HG03280 (cell line): ENCODE data around the gene FSTL1.

Experiments used
- ATAC-seq: cut with Tn5 transposase; IDR thresholded peaks from one replicate; pipeline ENCODE4 v1.9.1; 2021; ENCODE audit warnings: mild to moderate bottlenecking, moderate library complexity; ENCODE audit not compliant: unreplicated experiment

The FSTL1 gene

GRCh38 chr3:120469440-120469839, 18.6 kb upstream of the FSTL1 start:
- no peak for ATAC-seq

DNA sequence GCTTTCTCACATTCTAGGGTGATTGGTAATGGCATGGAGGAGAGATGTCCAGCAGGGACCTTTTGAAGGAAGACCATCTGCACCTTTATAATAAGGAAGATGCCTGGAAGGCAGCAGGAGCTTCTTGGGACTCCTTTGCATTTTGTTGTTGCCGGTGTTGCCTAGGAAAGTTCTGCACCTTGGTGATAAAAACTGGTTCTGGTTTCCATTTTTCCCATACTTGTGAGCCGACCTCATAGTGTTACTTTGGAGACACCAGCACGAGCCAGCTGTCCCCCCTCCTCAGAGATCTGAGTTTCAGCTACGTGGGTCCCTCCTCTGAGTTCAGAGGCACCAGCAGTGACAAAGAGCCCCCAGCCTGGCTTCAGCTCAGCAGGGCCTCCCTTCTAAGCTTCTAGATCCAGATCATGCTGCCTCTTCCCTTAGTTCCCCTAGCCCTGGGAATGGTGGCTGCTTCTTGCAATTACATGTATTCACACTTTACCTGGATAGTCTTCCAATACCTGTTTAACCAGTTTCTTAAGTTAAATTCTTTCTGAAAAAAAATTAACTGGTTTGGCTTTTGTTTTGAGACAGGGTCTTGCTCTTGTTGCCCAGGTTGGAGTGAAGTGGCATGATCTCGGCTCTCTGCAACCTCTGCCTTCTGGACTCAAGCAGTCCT, 18.0 kb upstream of the FSTL1 start:
- no peak for ATAC-seq

- no peak for ATAC-seq
These were observed 11.7 kb upstream of the FSTL1 start for GRCh38 chr3:120462409-120462959.

DNA sequence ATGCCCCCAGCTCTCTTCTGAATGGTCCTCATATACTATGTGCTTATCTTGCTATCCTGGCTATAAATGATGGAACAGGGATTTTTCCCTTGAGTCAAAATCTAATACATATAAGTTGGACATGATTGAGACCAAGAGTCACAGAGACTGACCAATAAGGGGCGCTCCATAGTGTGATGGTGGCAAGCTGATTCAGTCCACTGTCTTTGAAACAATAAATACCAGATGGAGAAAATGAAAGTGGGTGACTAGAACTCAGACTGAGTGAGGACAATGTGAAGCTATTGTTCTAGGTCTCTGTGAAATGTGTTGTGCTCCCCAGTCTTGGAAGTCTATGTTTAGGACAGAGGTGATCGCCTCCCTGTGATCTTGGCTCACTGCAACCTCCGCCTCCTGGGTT, 10.6 kb upstream of the FSTL1 start:
- ATAC-seq = no peak

DNA sequence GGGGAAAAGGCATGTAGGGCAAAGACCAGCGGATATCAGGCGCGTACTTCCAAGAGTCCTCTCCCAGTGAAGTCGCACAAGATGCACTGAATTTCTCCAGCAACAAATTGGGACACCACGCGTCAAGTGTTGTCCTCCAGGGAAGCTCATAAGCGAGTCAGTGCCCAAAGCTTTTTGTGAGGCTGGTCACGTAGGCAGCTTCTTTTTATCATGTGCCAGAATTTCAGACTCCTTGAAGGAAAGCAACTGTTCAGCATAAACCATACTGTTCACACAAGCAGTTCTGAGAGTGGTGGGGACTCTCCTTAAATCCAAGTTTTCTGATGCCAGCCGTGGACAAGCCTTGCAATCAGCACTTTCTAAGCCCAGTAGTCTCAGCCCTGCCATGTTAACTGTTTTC, 10.1 kb upstream of the FSTL1 start:
- no peak for ATAC-seq

DNA sequence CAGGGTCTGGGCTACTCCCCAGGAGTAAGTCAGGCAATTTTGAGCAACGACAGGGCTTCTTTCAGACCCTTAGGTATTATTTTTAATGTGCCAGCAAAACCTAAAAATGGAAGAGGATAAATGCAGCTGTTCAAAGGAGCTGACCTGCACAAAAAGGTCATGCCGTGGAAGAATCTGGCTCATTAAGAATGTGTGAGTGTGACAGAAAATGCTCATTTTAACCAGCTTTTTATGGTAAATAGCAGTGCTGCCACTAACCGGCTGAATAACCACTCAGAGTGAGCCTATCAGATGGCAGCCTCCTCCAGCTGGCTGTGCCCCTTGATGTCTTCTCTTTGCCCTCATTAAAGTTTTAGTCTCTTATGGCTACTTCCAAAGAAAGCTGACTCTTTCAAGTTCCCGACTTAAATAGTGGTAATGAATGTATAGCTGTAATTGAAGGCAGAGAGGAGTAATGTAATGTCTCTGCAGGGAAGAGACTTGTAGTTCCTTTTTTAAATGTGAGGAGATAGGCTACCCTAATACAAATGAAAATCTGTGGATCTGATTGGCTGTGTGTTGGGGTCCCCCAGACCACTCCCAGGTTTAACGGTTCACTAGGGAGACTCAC, 9.5 kb upstream of the FSTL1 start:
- no peak for ATAC-seq

- no peak for ATAC-seq
These were observed 8.4 kb upstream of the FSTL1 start for GRCh38 chr3:120459196-120459595.

GRCh38 chr3:120457827-120458226, 7.0 kb upstream of the FSTL1 start:
- ATAC-seq = no peak

DNA sequence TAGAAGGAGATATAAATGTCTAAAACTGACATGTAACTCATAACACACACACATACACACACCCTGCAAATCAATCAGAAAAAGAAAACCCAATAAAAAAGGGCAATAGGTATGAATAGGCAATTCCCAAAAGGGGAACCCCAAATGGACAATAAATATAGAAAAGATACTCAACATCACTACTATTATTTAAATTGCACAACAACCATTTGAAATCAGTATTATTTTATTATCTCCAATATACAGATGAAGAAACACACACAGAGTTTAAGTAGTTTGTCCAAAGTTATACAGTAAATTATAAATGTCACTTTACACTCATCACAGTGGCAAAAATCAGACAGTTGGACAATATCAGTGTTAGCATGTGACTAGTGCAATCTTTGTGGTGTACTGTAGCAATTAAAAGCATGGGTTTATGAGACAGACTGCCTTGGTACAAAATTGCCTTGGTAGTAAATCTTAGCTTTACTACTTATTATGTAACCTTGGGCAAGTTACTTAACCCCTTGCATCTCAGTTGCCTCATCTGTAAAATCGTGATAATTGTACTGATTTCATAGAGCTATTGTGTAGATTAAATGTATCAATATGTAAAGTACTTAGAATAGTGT, 3.4 kb upstream of the FSTL1 start:
- no peak for ATAC-seq

DNA sequence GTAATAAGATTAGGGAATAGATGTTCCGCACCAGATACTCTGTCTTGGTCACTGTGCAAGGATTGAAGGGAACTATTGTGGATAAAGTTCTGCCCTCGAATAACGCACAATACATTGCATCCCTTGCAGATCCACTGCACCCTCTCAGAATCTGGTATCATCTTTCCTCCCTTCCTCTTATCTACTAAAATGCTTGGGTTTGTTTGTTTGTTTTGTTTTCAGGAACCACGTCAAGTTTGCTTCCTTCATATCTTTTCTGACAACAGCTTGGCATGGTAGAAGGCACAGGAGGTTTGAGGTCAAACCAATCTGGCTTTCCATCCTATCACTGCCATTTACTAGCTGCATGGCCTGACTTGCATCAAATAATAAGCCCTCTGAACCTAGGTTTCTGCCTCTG, 2.0 kb upstream of the FSTL1 start:
- ATAC-seq = no peak

DNA sequence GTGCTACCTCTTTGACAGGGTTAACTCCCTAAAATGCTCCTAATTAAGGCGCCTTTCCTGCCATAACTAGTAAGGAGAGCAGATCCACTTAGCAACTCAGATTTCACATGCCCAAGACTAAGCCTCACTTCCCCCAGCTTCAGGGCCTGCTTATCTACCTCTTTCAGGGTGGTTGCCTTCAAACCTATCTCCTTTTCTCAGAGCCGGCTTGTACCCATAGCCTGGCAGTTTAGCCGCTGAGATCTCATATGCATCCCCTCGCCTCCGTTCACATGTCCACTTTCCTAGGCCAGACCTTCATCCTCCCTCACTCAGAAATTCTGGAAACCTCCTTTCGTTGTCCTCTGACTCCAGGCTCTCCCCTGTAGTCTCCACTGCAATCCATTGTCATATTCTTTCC, 1.0 kb upstream of the FSTL1 start:
- ATAC-seq = no peak

DNA sequence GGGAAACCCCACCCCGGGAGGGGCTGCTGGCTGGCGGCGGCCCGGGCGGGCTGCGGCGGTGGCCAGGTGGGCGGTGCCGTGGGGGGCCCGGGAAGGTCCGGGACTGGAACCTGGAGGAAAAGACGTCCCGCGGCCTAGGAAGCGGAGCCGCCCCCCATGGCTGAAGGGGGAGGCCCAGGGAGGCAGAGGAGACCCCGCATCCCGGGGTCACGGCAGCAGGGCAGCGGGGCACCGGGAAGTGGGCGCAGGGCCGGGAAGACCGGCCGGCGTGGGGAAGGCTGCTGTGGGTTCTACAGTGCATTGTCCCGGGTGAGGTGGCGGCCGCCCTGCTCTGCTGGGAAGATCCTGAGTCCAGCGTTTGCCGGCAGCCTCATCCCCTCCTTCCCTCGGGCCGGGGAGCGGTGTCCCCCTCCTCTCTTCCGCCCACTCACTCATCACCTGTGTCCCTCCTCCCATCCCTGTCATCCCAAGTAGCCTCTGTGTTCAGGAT, 525 bp upstream of the FSTL1 start:
- ATAC-seq = no peak

DNA sequence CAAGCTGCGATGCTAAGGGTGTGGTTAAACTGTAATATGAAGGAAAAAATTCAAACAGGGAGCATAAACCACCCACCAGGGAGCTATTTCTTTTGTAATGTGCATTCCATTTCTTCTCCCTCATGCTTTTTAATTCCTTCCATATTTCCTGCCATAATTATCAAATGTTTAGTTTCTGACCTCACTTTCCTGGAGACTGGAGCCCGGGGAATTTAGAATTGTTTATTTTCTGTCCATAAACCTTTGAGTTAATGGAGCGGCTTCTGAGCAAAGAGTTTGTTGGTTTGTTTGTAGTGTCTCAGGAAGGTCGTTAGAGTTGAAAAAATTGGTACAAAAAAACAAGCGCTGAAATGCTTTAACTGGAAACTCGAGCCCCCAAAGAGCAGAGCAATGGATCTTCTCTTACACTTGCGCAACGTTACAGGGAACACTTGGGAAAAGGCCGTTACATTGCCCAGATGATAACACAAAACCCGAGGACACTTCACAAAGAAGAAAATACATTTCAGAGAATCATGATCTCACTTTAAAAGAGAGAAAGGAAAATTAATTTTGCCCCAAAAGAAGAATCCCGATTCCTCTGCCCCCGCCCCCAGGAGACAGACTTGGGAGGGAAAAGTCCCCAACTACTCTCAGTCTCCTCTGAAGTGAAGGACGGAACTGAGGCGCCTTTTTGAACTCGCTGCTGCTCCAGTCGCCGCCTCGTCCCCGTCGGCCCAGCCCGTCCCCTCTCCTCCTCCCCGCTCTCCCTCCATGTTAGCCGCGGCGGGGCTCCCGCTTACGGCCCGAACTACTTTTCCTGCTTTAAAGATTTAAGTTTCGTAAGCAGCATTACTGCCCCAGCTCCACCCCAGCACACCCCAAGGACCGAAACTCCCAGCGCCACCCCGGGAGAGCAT, 842 bp downstream of the FSTL1 start:
- ATAC-seq = no peak

GRCh38 chr3:120449251-120449650, 1.5 kb downstream of the FSTL1 start:
- no peak for ATAC-seq

DNA sequence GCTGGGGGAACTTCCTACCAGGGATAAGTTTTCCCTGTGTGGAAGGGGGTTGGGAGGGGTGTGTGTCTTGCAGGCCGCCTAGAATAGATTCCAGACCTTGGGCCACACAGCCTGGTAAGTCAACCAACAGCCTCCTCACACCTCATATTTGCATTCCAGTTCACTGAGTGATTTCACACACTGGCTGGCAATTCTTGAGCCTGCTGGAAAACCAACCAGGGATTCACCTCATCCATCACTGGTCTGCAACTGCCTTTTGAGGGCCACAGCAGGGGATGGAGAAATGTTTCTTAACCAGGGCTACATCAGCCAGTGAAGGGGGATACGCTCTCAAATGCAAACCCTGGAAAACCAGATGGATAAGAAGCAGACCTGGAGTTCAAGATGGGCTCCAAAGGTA, 2.0 kb downstream of the FSTL1 start:
- no peak for ATAC-seq

DNA sequence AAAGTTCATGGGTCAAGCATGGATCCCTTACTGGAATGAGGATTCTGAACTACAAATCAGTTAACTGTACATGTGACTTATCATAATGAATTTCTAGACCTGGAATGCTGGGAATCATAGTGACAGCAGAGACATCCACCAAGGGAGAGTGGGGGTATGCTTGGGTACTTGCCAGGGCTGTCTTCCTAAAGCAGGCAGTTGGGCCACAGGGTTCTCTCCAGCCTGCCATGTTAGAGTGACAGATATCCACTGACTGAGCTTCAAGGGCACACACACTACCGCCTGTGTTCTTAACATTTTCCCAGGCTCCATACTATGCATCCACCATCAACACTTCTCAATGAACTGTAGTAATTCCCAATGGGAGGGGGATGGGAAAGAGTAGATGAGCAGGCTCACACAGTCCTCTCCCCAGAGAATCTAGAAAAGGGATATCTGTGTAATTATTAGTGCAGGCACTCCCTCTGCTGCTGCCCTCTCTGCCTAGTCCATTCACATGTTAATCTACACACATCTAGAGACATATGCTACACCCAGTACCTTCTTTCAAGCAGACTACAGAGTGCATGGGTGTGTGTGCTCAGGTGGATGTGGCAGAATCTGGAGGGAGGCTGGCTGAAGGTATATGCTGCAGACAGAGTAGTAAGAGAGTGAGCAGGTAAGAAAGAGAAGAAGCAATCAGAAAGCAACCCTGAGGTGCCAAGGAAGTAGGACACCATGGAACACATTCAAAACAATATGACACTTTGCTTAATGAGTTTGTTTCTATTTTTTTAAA, 3.7 kb downstream of the FSTL1 start:
- ATAC-seq = no peak

- ATAC-seq = no peak
These were observed 5.1 kb downstream of the FSTL1 start for GRCh38 chr3:120445654-120446053.

DNA sequence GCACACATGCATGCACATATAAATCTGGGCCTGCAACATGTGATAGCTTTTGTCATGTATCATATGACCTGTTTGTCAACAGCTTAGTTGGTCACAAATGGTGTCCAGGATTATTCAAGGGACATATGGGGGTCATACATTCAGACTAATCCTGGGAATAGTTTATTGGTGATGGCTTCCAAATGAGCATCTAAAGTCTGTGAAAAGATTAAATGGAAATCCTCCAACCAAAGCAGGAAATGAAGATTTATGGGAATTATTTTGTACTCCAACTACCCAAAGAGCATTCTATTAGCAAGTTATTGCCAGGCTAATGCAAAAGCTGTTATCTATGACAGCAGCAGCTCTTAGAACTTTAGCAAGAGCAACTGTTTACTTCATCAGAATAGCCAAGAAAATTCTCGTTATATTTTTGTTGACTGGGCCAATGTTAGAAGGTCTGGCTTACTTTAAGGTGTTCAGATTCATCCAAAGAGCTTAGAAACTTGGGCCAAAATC, 7.1 kb downstream of the FSTL1 start:
- no peak for ATAC-seq

GRCh38 chr3:120442975-120443517, 7.7 kb downstream of the FSTL1 start:
- ATAC-seq = no peak

GRCh38 chr3:120441776-120442175, 9.0 kb downstream of the FSTL1 start:
- no peak for ATAC-seq
